GM18867 (cell line): Measurements from ENCODE around the gene SHD.
"Not testable (repeated sequence)": the region's sequence is repeated elsewhere in the genome, so short reads cannot be mapped to it uniquely, and the experiment has no call there.

Experiments used
- ATAC-seq: cut with Tn5 transposase; IDR thresholded peaks from one replicate; pipeline ENCODE4 v1.9.1; 2021; ENCODE audit warnings: mild to moderate bottlenecking, moderate library complexity; ENCODE audit not compliant: unreplicated experiment

The SHD gene

GRCh38 chr19:4326215-4326836 lies 47.3 kb downstream of the SHD start:
- no peak for ATAC-seq

- ATAC-seq: no peak
Observed at GRCh38 chr19:4326837-4327251, 47.8 kb downstream of the SHD start.

- no peak for ATAC-seq
Observed at GRCh38 chr19:4327252-4327876, 48.3 kb downstream of the SHD start.

GRCh38 chr19:4327877-4328242 lies 48.8 kb downstream of the SHD start:
- ATAC-seq: peak; percentile 3

- ATAC-seq: peak; percentile 78
Observed at GRCh38 chr19:4328243-4328990, 49.4 kb downstream of the SHD start.

GRCh38 chr19:4328991-4329681 lies 50.1 kb downstream of the SHD start:
- ATAC-seq: not testable (repeated sequence)

GRCh38 chr19:4329858-4330257 lies 50.8 kb downstream of the SHD start:
- no peak for ATAC-seq

- ATAC-seq: no peak
Observed at GRCh38 chr19:4334929-4335570, 56.0 kb downstream of the SHD start.

- ATAC-seq: no peak
Observed at GRCh38 chr19:4337906-4338440, 58.9 kb downstream of the SHD start.

GRCh38 chr19:4338441-4339355 lies 59.6 kb downstream of the SHD start, which contains the start of gene STAP2:
Gene STAP2 (minus strand): TSS chr19:4338827. CDS start chr19:4338753, 74 bp downstream.
- ATAC-seq: no peak
